GM21360 (cell line): Measurements from ENCODE around the gene SSX1.
"Not testable (repeated sequence)": the region's sequence is repeated elsewhere in the genome, so short reads cannot be mapped to it uniquely, and the experiment has no call there.

ENCODE experiments used
- ATAC-seq: cut with Tn5 transposase; IDR thresholded peaks from one replicate; pipeline ENCODE4 v1.9.1; 2021; ENCODE audit warnings: mild to moderate bottlenecking, moderate library complexity; ENCODE audit not compliant: unreplicated experiment

Gene SSX1

GRCh38 chrX:48255062-48255796 lies at the start of gene SSX1:
SSX1 (plus strand) TSS chrX:48255392; CDS start chrX:48257242, 1,850 bp downstream.
- ATAC-seq: not testable (repeated sequence)

- not testable (repeated sequence) for ATAC-seq
Measured at GRCh38 chrX:48214341-48214740, 40.9 kb upstream of the SSX1 start.

- ATAC-seq: not testable (repeated sequence)
Measured at GRCh38 chrX:48224196-48224595, 31.0 kb upstream of the SSX1 start.

DNA sequence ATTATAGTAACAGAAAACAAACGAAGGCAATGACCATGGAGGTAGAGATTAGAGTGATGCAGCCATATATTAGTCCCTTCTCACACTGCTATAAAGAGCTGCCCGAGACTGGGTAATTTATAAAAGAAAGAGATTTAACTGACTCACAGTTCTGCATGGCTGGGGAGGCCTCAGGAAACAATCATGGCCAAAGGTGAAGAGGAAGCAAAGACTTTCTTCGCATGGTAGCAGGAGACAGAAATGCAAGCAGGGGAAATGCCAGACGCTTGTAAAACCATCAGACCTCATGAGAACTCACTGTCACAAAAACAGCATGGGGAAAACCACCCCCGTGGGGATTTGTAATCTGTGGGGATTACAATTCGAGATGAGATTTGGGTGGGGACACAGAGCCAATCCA lies 2.2 kb upstream of the SSX1 start:
- not testable (repeated sequence) for ATAC-seq

DNA sequence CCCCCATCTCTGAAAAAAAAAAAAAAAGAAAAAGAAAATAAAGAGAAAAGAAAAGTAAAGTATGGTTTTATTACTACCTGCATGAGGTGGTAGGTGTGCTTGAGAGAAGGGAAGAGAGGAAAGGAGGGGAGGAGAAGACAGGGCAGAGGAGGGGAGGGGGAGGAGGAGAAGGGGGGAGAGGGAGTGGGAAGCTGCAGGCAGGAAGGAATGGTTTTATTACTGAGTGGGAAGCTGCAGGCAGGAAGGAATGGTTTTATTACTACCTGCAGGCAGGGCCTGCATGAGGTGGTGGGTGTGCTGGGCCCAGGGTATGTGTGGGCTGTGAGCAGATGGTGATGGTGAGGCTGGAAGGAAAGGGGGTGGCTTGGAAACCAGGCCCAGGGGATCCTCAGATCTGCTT lies 19.2 kb downstream of the SSX1 start:
- ATAC-seq: not testable (repeated sequence)

DNA sequence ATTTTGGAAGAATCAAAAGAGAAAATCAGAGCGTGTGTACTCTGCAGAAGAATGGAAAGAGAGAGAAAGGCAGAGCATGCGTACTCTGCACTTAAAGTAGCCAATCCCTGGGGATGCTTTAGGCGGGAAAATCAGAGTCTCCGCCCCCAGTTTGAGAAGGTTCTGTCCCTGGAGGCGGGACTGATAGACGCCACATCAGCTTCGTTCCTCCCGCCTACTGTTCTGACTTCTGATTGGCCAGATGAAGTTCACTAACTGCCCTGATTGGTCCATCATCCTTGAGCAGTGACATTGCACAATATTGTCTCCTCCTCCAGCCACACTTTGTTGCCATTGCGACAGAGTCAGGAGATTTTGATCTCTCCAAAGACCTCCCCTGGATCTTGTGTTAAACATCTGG lies 23.8 kb downstream of the SSX1 start:
- no peak for ATAC-seq

DNA sequence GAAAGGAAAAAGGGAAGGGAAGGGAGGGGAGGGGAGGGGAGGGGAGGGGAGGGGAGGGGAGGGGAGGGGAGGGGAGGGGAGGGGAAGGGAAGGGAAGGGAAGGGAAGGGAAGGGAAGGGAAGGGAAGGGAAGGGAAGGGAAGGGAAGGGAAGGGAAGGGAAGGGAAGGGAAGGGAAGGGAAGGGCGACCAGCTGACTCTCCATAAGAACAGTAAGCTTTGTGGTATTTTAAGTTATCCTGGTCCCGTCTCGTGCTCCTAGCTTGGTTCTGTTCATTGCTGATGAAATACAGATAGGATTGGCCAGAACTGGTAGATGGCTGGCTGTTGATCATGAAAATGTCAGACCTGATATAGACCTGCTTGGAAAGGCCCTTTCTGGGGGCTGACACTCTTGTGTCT lies 25.5 kb downstream of the SSX1 start:
- ATAC-seq: not testable (repeated sequence)

- no peak for ATAC-seq
Measured at GRCh38 chrX:48306175-48306574, 51.0 kb downstream of the SSX1 start.

- ATAC-seq: not testable (repeated sequence)
Measured at GRCh38 chrX:48313996-48314395, 58.8 kb downstream of the SSX1 start.
